ENCODE data around the gene MX2.

The MX2 gene

DNA sequence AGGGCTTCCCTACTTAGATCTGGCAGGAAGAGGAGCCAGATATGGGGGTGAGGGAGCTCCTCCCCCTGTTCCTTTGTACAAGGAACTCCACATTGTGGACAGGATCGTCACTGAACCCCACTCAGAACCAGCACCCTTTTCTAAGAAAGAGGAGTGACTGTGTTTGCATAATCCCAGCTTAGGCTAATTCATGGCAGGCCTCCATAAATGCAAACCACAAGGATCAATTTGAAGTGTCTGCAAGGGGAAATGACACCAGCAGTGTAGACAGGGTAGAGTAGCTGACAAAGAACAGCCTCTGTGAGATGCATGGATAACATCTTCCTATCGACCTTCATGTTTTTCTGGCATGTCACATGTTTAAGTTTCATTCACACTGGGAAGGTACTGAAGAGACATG, 75.9 kb downstream of the MX2 start:
- no peaks in the 10 kb centered on the region for H3K79me2 ChIP-seq (ENCODE audit: control insufficient read depth, low read length)
- no peaks in the 10 kb centered on the region for H3K4me1 ChIP-seq (ENCODE audit: control insufficient read depth, low read length)
- no peak overlapping the region for H3K27ac ChIP-seq (ENCODE audit: low read depth, low read length)
- H3F3A ChIP-seq (ENCODE audit: control insufficient read depth, insufficient read depth), result no peaks in the 10 kb centered on the region
- no peaks in the 10 kb centered on the region for H4K20me1 ChIP-seq (ENCODE audit: control insufficient read depth, insufficient read depth, low read depth, low read length)
- no peaks in the 10 kb centered on the region for H3K9me2 ChIP-seq (replicated peaks; ENCODE audit: control insufficient read depth, low read length)
- no peaks in the 10 kb centered on the region for H3K36me3 ChIP-seq (ENCODE audit: control insufficient read depth, low read length)
- H3K4me3 ChIP-seq (ENCODE audit: low read length), result no peak overlapping the region
- no peak overlapping the region for H3K4me2 ChIP-seq (ENCODE audit: low read length)
- no peaks in the 10 kb centered on the region for H3K27me3 ChIP-seq (ENCODE audit: control insufficient read depth, low read length)
- TF ChIP-seq, protein P1, sequence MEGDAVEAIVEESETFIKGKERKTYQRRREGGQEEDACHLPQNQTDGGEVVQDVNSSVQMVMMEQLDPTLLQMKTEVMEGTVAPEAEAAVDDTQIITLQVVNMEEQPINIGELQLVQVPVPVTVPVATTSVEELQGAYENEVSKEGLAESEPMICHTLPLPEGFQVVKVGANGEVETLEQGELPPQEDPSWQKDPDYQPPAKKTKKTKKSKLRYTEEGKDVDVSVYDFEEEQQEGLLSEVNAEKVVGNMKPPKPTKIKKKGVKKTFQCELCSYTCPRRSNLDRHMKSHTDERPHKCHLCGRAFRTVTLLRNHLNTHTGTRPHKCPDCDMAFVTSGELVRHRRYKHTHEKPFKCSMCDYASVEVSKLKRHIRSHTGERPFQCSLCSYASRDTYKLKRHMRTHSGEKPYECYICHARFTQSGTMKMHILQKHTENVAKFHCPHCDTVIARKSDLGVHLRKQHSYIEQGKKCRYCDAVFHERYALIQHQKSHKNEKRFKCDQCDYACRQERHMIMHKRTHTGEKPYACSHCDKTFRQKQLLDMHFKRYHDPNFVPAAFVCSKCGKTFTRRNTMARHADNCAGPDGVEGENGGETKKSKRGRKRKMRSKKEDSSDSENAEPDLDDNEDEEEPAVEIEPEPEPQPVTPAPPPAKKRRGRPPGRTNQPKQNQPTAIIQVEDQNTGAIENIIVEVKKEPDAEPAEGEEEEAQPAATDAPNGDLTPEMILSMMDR (IDR thresholded peaks at IDR 0.05; ENCODE audit: low read depth, low read length, poor library complexity, severe bottlenecking), result no peak
- no peak for TF ChIP-seq EZH2phosphoT487 (IDR thresholded peaks at IDR 0.05; ENCODE audit: borderline replicate concordance, low read length)
- H3K9me3 ChIP-seq (ENCODE audit: control insufficient read depth, insufficient read depth, low read length), result peaks cover 3% of the 10 kb centered on the region; the same call in 1 of the 2 replicates

DNA sequence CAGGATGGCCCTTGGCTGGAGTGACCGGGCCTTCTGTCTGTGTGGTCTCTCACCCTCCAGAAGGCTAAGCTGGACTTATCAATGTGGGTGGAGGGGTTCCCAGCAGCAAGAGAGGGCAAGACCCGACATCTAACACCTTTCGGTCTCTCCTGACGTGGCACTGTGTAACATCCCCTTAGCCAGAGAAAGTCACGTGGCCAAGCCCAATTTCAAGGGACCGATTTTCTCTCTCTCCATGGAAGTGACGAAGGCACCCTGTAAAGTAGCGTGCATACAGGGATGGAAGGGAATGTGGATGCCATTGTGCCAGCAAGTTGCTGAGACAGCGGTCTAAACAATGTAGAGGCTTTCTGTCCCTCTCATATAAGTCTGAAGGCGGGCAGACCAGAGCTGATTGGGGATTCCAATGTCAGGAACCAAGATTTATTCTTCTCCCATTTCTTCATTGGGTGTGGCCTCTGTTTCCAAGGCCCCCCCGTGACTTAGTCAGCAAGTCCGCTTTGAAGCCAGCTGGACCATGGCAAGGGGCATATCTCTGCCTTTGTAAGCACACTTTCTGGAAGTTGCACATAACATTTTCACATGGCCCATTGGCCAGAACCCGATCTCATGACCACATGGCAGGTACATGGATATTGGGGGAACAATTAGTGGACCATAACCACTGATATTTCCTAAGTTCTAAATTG, 76.7 kb downstream of the MX2 start:
- H3K4me1 ChIP-seq (ENCODE audit: control insufficient read depth, low read length), result no peaks in the 10 kb centered on the region
- no peak overlapping the region for H3K4me3 ChIP-seq (ENCODE audit: low read length)
- H3K27ac ChIP-seq (ENCODE audit: low read depth, low read length), result no peak overlapping the region
- no peaks in the 10 kb centered on the region for H3K9me2 ChIP-seq (replicated peaks; ENCODE audit: control insufficient read depth, low read length)
- H3K79me2 ChIP-seq (ENCODE audit: control insufficient read depth, low read length), result no peaks in the 10 kb centered on the region
- H3K36me3 ChIP-seq (ENCODE audit: control insufficient read depth, low read length), result no peaks in the 10 kb centered on the region
- H4K20me1 ChIP-seq (ENCODE audit: control insufficient read depth, insufficient read depth, low read depth, low read length), result no peaks in the 10 kb centered on the region
- no peaks in the 10 kb centered on the region for H3F3A ChIP-seq (ENCODE audit: control insufficient read depth, insufficient read depth)
- H3K27me3 ChIP-seq (ENCODE audit: control insufficient read depth, low read length), result no peaks in the 10 kb centered on the region
- peaks cover 3% of the 10 kb centered on the region; the same call in 1 of the 2 replicates for H3K9me3 ChIP-seq (ENCODE audit: control insufficient read depth, insufficient read depth, low read length)
- H3K4me2 ChIP-seq (ENCODE audit: low read length), result no peak overlapping the region
- TF ChIP-seq, protein P1 (IDR thresholded peaks at IDR 0.05; ENCODE audit: low read depth, low read length, poor library complexity, severe bottlenecking), result no peak
- no peak for TF ChIP-seq EZH2phosphoT487 (IDR thresholded peaks at IDR 0.05; ENCODE audit: borderline replicate concordance, low read length)

DNA sequence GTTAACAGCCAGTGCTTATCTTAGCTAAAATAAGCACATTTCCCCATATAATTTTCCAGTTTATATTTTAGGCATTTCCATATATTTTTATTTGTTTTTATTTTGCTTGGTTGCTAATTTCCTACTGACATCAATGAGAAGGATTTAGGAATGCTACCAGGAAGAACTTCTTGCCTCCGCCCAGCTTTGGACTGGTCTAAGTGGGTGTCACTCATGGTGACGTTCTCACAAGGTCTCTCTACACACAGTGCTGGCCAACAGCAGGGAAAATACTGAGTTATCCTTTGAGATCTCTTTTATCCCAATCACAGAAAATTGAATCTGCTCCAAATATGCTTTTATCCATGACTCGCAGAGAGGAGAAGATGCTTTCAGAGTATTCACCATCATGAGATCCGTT, 77.4 kb downstream of the MX2 start:
- Histone ChIP-seq H3F3A (ENCODE audit: control insufficient read depth, insufficient read depth) (no peaks in the 10 kb centered on the region), H3K36me3 (ENCODE audit: control insufficient read depth, low read length) (no peaks in the 10 kb centered on the region), H3K79me2 (ENCODE audit: control insufficient read depth, low read length) (no peaks in the 10 kb centered on the region), H3K27me3 (ENCODE audit: control insufficient read depth, low read length) (no peaks in the 10 kb centered on the region), H3K9me2 (replicated peaks; ENCODE audit: control insufficient read depth, low read length) (no peaks in the 10 kb centered on the region), H4K20me1 (ENCODE audit: control insufficient read depth, insufficient read depth, low read depth, low read length) (no peaks in the 10 kb centered on the region), H3K4me1 (ENCODE audit: control insufficient read depth, low read length) (no peaks in the 10 kb centered on the region), H3K4me2 (ENCODE audit: low read length) (no peak overlapping the region), H3K4me3 (ENCODE audit: low read length) (no peak overlapping the region), H3K27ac (ENCODE audit: low read depth, low read length) (no peak overlapping the region), H3K9me3 (ENCODE audit: control insufficient read depth, insufficient read depth, low read length) (peaks cover 3% of the 10 kb centered on the region; the same call in 1 of the 2 replicates)
- no peak for TF ChIP-seq EZH2phosphoT487 (IDR thresholded peaks at IDR 0.05; ENCODE audit: borderline replicate concordance, low read length)
- TF ChIP-seq, protein P1 (IDR thresholded peaks at IDR 0.05; ENCODE audit: low read depth, low read length, poor library complexity, severe bottlenecking), result no peak

Data from DOHH2 (cell line).